Ishikawa (cell line): Measurements from ENCODE around the gene TSPAN13.

Experiments used
- EP300 ChIP-seq: IDR thresholded peaks from 2 replicates; pipeline ENCODE4 v1.6.1; 2012; ENCODE audit warnings: borderline replicate concordance
- FOXM1 ChIP-seq: IDR thresholded peaks from 2 replicates; pipeline ENCODE4 v1.6.1; 2012; ENCODE audit warnings: low read depth, borderline replicate concordance
- NFIC ChIP-seq: IDR thresholded peaks from 2 replicates; pipeline ENCODE4 v1.6.1; 2012
- RAD21 ChIP-seq: IDR thresholded peaks from 2 replicates; pipeline ENCODE4 v1.6.1; 2012; ENCODE audit warnings: low read depth
- YY1 ChIP-seq: IDR thresholded peaks from 2 replicates; pipeline ENCODE4 v1.6.1; 2012; ENCODE audit warnings: low read depth
- TF ChIP-seq, protein P1 (sequence below): IDR thresholded peaks from 2 replicates; pipeline ENCODE4 v1.6.1; 2012
- TF ChIP-seq, protein P2 (sequence below): IDR thresholded peaks from 2 replicates; pipeline ENCODE4 v1.6.1; 2012; ENCODE audit warnings: low read depth, mild to moderate bottlenecking

DNA sequence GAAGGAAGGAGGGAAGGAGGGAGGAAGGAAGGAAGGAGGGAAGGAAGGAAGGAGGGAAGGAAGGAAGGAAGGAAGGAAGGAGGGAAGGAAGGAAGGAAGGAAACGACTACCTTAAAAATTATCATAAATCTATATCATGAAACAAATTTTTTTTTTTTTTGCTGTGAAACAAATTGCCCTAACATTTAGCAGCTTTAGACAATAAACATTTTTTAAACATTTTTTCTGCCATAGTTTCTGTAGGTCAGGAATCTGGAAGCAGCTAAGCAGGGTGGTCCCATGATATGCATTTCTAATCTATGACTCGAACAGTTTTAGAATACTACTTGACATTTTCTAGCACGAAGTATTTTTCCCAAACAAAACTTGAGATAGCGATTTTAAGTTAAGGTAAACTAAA is 42.9 kb upstream of the TSPAN13 start:
- TF ChIP-seq RAD21 (no peak), YY1 (no peak), FOXM1 (no peak), EP300 (no peak), NFIC (no peak)
- TF ChIP-seq, protein P1, sequence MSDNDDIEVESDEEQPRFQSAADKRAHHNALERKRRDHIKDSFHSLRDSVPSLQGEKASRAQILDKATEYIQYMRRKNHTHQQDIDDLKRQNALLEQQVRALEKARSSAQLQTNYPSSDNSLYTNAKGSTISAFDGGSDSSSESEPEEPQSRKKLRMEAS, result no peak
- TF ChIP-seq, protein P2, sequence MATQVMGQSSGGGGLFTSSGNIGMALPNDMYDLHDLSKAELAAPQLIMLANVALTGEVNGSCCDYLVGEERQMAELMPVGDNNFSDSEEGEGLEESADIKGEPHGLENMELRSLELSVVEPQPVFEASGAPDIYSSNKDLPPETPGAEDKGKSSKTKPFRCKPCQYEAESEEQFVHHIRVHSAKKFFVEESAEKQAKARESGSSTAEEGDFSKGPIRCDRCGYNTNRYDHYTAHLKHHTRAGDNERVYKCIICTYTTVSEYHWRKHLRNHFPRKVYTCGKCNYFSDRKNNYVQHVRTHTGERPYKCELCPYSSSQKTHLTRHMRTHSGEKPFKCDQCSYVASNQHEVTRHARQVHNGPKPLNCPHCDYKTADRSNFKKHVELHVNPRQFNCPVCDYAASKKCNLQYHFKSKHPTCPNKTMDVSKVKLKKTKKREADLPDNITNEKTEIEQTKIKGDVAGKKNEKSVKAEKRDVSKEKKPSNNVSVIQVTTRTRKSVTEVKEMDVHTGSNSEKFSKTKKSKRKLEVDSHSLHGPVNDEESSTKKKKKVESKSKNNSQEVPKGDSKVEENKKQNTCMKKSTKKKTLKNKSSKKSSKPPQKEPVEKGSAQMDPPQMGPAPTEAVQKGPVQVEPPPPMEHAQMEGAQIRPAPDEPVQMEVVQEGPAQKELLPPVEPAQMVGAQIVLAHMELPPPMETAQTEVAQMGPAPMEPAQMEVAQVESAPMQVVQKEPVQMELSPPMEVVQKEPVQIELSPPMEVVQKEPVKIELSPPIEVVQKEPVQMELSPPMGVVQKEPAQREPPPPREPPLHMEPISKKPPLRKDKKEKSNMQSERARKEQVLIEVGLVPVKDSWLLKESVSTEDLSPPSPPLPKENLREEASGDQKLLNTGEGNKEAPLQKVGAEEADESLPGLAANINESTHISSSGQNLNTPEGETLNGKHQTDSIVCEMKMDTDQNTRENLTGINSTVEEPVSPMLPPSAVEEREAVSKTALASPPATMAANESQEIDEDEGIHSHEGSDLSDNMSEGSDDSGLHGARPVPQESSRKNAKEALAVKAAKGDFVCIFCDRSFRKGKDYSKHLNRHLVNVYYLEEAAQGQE, result no peak
